Upper lobe of right lung (tissue), 1 donor: ENCODE measurements around the gene PPIAL4G. TPM values are rescaled to one million over a fixed set of nuclear protein-coding genes. Genes with fewer than 3 reads are reported as not detected.
"Not testable (repeated sequence)": the region's sequence is repeated elsewhere in the genome, so short reads cannot be mapped to it uniquely, and the experiment has no call there.

Source experiments
- ATAC-seq: fragments of 200-7000 bp; cut with Tn5 transposase; one replicate; pipeline ENCODE4 v1.9.1; 2020; ENCODE audit warnings: mild to moderate bottlenecking, moderate library complexity
- DNase-seq: peaks from one replicate; pipeline ENCODE4 v3.0.0-alpha.2; 2020
- H3K27ac ChIP-seq: fragments of 200-600 bp; one replicate; pipeline ENCODE4 v1.8.0; 2022
- H3K27me3 ChIP-seq: fragments of 200-600 bp; one replicate; pipeline ENCODE4 v1.8.0; 2022; ENCODE audit warnings: mild to moderate bottlenecking
- H3K36me3 ChIP-seq: fragments of 200-600 bp; one replicate; pipeline ENCODE4 v1.8.0; 2022
- H3K4me1 ChIP-seq: fragments of 200-600 bp; one replicate; pipeline ENCODE4 v1.8.0; 2022
- H3K4me3 ChIP-seq: fragments of 200-600 bp; one replicate; pipeline ENCODE4 v1.8.0; 2022; ENCODE audit warnings: mild to moderate bottlenecking
- H3K9me3 ChIP-seq: fragments of 200-600 bp; one replicate; pipeline ENCODE4 v1.8.0; 2022
- intact Hi-C: fragments of 100-400 bp; cut with DNase I; formaldehyde crosslinking; loops from one replicate; pipeline ENCODE4 v1.11.0; 2022
- long read RNA-seq: library from polyadenylated mRNA; unstranded; transcript quantifications from one replicate; pipeline ENCODE4 v2.0.0, GENCODE V29; 2021
- total RNA-seq: library from RNA; stranded (reverse); fragmentation: NEBNext Ultra II Directional; extraction: Animal tissue kit (Norgen Biotek cat#: 25700); gene quantifications from one replicate; pipeline ENCODE4 v1.2.1, GENCODE V29; 2021
- donor health status: DM: no; HTN: yes; CAD: no; lungs with severe emphysema.

PPIAL4G gene
- total RNA-seq, result 0.20 TPM
- long read RNA-seq, result 0 reads

GRCh38 chr1:148483029-148483428, at the start of gene PPIAL4G:
TSS of gene PPIAL4G (minus strand) at chr1:148483302. CDS start at chr1:148483252, 50 bp downstream.
- DNase-seq, intact Hi-C loops, H3K27ac ChIP-seq: not testable (repeated sequence)

GRCh38 chr1:148532158-148532557, 49.1 kb upstream of the PPIAL4G start:
- H3K4me3 ChIP-seq, H3K4me1 ChIP-seq, H3K27ac ChIP-seq, ATAC-seq, H3K27me3 ChIP-seq, H3K9me3 ChIP-seq, DNase-seq, intact Hi-C loops, H3K36me3 ChIP-seq: not testable (repeated sequence)

More at GRCh38 chr1:148483029-148483428, at the start of gene PPIAL4G:
- not testable (repeated sequence) for H3K9me3 ChIP-seq, H3K4me3 ChIP-seq, H3K27me3 ChIP-seq, H3K4me1 ChIP-seq, H3K36me3 ChIP-seq, ATAC-seq

- H3K9me3 ChIP-seq, H3K36me3 ChIP-seq, H3K27me3 ChIP-seq, H3K4me1 ChIP-seq, ATAC-seq, intact Hi-C loops: not testable (repeated sequence)
- Histone ChIP-seq H3K4me3 (peak overlapping the region; percentile 39), H3K27ac (peak overlapping the region; percentile 11)
- DNase-seq, result peak; percentile 76
Measured at GRCh38 chr1:148529101-148529567, 46.0 kb upstream of the PPIAL4G start.

- intact Hi-C loops, H3K27ac ChIP-seq, H3K9me3 ChIP-seq, H3K4me1 ChIP-seq, DNase-seq, ATAC-seq, H3K27me3 ChIP-seq, H3K36me3 ChIP-seq: not testable (repeated sequence)
- H3K4me3 ChIP-seq, result peak overlapping the region; percentile 39
Measured at GRCh38 chr1:148528591-148528990, 45.5 kb upstream of the PPIAL4G start.

- H3K4me1 ChIP-seq, H3K27ac ChIP-seq, DNase-seq, H3K27me3 ChIP-seq, intact Hi-C loops, ATAC-seq, H3K4me3 ChIP-seq, H3K36me3 ChIP-seq, H3K9me3 ChIP-seq: not testable (repeated sequence)
Measured at GRCh38 chr1:148526587-148526986, 43.5 kb upstream of the PPIAL4G start.

- H3K27me3 ChIP-seq, H3K36me3 ChIP-seq, H3K9me3 ChIP-seq, DNase-seq, H3K4me1 ChIP-seq, intact Hi-C loops: not testable (repeated sequence)
- H3K4me3 ChIP-seq, result peak overlapping the region; percentile 44
- ATAC-seq, result peak; percentile 25
- peak overlapping the region; percentile 78 for H3K27ac ChIP-seq
Measured at GRCh38 chr1:148523205-148524144, 40.4 kb upstream of the PPIAL4G start.

- intact Hi-C loops, H3K36me3 ChIP-seq, H3K9me3 ChIP-seq, H3K4me1 ChIP-seq, H3K27me3 ChIP-seq: not testable (repeated sequence)
- DNase-seq (peak; percentile 88), ATAC-seq (peak; percentile 92)
- Histone ChIP-seq H3K27ac (peak overlapping the region; percentile 78), H3K4me3 (peak overlapping the region; percentile 44)
Measured at GRCh38 chr1:148522561-148523204, 39.6 kb upstream of the PPIAL4G start.

- H3K36me3 ChIP-seq, H3K27me3 ChIP-seq, H3K9me3 ChIP-seq, intact Hi-C loops, H3K4me1 ChIP-seq: not testable (repeated sequence)
- DNase-seq, result peak; percentile 93
- Histone ChIP-seq H3K27ac (peak overlapping the region; percentile 68), H3K4me3 (peak overlapping the region; percentile 26)
- peak; percentile 92 for ATAC-seq
Measured at GRCh38 chr1:148522072-148522471, 39.0 kb upstream of the PPIAL4G start.

- DNase-seq, result not testable (repeated sequence)
Measured at GRCh38 chr1:148514310-148514709, 31.2 kb upstream of the PPIAL4G start.

GRCh38 chr1:148512571-148513184, 29.6 kb upstream of the PPIAL4G start:
- intact Hi-C loops, H3K36me3 ChIP-seq, H3K27me3 ChIP-seq, H3K4me3 ChIP-seq, H3K27ac ChIP-seq, ATAC-seq, H3K4me1 ChIP-seq, H3K9me3 ChIP-seq, DNase-seq: not testable (repeated sequence)

More at GRCh38 chr1:148514310-148514709, 31.2 kb upstream of the PPIAL4G start:
- H3K4me1 ChIP-seq, intact Hi-C loops, H3K4me3 ChIP-seq, H3K27me3 ChIP-seq, ATAC-seq, H3K36me3 ChIP-seq, H3K9me3 ChIP-seq, H3K27ac ChIP-seq: not testable (repeated sequence)

- intact Hi-C loops, ATAC-seq, H3K4me1 ChIP-seq, H3K36me3 ChIP-seq, H3K27me3 ChIP-seq, DNase-seq, H3K9me3 ChIP-seq, H3K4me3 ChIP-seq, H3K27ac ChIP-seq: not testable (repeated sequence)
Measured at GRCh38 chr1:148493933-148494332, 10.8 kb upstream of the PPIAL4G start.

GRCh38 chr1:148481134-148481533, 2.0 kb downstream of the PPIAL4G start:
- intact Hi-C loops, H3K9me3 ChIP-seq, H3K27ac ChIP-seq, DNase-seq, H3K36me3 ChIP-seq, ATAC-seq, H3K4me1 ChIP-seq, H3K27me3 ChIP-seq, H3K4me3 ChIP-seq: not testable (repeated sequence)

- intact Hi-C loops, H3K27ac ChIP-seq, H3K36me3 ChIP-seq, DNase-seq, H3K9me3 ChIP-seq, H3K4me1 ChIP-seq, ATAC-seq, H3K27me3 ChIP-seq: not testable (repeated sequence)
- peak overlapping the region; percentile 58 for H3K4me3 ChIP-seq
Measured at GRCh38 chr1:148459694-148460093, 23.4 kb downstream of the PPIAL4G start.
